K562 (cell line): Measurements from ENCODE around the gene INO80E. TPM values are rescaled to one million over a fixed set of nuclear protein-coding genes. Genes with fewer than 3 reads are reported as not detected.

Experiments
- BMI1 ChIP-seq: fragments of 150-350 bp; IDR thresholded peaks from 2 replicates; pipeline ENCODE4 v1.6.1; 2014; ENCODE audit warnings: low read length
- CBFA2T2 ChIP-seq: fragments of 450-650 bp; conservative IDR thresholded peaks from 2 replicates; pipeline ENCODE4 v1.6.1; 2017; ENCODE audit warnings: mild to moderate bottlenecking
- CREM ChIP-seq: IDR thresholded peaks from 2 replicates; pipeline ENCODE4 v1.6.1; 2014; ENCODE audit warnings: antibody characterized with exemption, low read depth
- HNRNPL ChIP-seq: fragments of 200-400 bp; formaldehyde crosslinking; IDR thresholded peaks from 2 replicates; pipeline ENCODE4 v1.6.1; 2017; ENCODE audit warnings: low read depth, mild to moderate bottlenecking, low read length
- L3MBTL2 ChIP-seq: fragments of 450-650 bp; IDR thresholded peaks from 2 replicates; pipeline ENCODE4 v1.6.1; 2016; ENCODE audit warnings: mild to moderate bottlenecking, moderate library complexity
- POLR3A ChIP-seq: IDR thresholded peaks from 2 replicates; pipeline ENCODE4 v1.6.1; 2011; ENCODE audit warnings: borderline replicate concordance, mild to moderate bottlenecking, moderate library complexity; ENCODE audit not compliant: insufficient read length, insufficient read depth; ENCODE audit errors: extremely low read depth
- SAFB2 ChIP-seq: fragments of 200-400 bp; formaldehyde crosslinking; IDR thresholded peaks from 2 replicates; pipeline ENCODE4 v1.6.1; 2018; ENCODE audit warnings: borderline replicate concordance, low read length, low read depth, moderate library complexity; ENCODE audit not compliant: severe bottlenecking
- SMC3 ChIP-seq: conservative IDR thresholded peaks from 2 replicates; pipeline ENCODE4 v1.6.1; 2011; ENCODE audit warnings: low read depth, low read length, improper control_type of control experiment; ENCODE audit not compliant: insufficient read depth
- TCFL5 ChIP-seq: fragments of 250-450 bp; sonication (Bioruptor Pico); conservative IDR thresholded peaks from 2 replicates; pipeline ENCODE4 v1.6.1; 2021; ENCODE audit warnings: mild to moderate bottlenecking, moderate library complexity, matching md5 sums
- TEAD2 ChIP-seq: fragments of 450-650 bp; IDR thresholded peaks from 2 replicates; pipeline ENCODE4 v1.6.1; 2016; ENCODE audit warnings: missing genetic modification characterization, control low read depth, missing compliant biosample characterization
- ZBTB1 ChIP-seq: sonication (generic); formaldehyde crosslinking; IDR thresholded peaks from 2 replicates; pipeline ENCODE4 v1.8.1; 2023; ENCODE audit warnings: missing genetic modification reagents, low read depth, mild to moderate bottlenecking, borderline replicate concordance
- ZNF3 ChIP-seq: fragments of 250-450 bp; sonication (Bioruptor Pico); IDR thresholded peaks from 2 replicates; pipeline ENCODE4 v1.5.0; 2021; ENCODE audit warnings: mild to moderate bottlenecking, moderate library complexity
- polyA plus RNA-seq, 8 experiments: library from polyadenylated mRNA; depleted of rRNA in 4 of 8; stranded (reverse) in 5 of 8; unstranded in 3 of 8; fragments of >200 nt; fragmentation: Nextera tagmentation in 2 of 8; fragmentation: Illumina TruSeq in 1 of 8; extraction: Ambion mirVana in 2 of 8; extraction: Trizol in 1 of 8; gene quantifications; 2 replicates each; pipeline versions ENCODE4 v1.2.1 to v1.2.3, GENCODE V29; 2011 to 2014; ENCODE audit warnings: inconsistent platforms in 1 of 8, missing spikeins in 1 of 8
- total RNA-seq, 7 experiments: library from RNA; depleted of rRNA in 6 of 7; stranded (reverse); fragments of >200 nt in 6 of 7; fragmentation: Illumina TruSeq in 2 of 7; extraction: Trizol in 2 of 7; gene quantifications; 2 replicates each; pipeline versions ENCODE4 v1.2.1 to v1.2.3, GENCODE V29; 2011 to 2021; ENCODE audit warnings: low replicate concordance in 1 of 7
- TF ChIP-seq, protein P1 (sequence below): IDR thresholded peaks from 2 replicates; pipeline ENCODE4 v1.6.1; 2012; ENCODE audit warnings: low read depth, low read length, improper control_type of control experiment, borderline replicate concordance
- TF ChIP-seq, protein P2 (sequence below): fragments of 450-650 bp; IDR thresholded peaks from 2 replicates; pipeline ENCODE4 v1.6.1; 2017; ENCODE audit warnings: antibody characterized with exemption, mild to moderate bottlenecking
- TF ChIP-seq, protein P3 (sequence below): fragments of 450-650 bp; IDR thresholded peaks from 2 replicates; pipeline ENCODE4 v1.6.1; 2016; ENCODE audit warnings: borderline replicate concordance
- TF ChIP-seq, protein P4 (sequence below): fragments of 250-450 bp; sonication (Bioruptor Pico); IDR thresholded peaks from 2 replicates; pipeline ENCODE4 v1.9.0; 2021; ENCODE audit warnings: mild to moderate bottlenecking, inconsistent platforms

Gene INO80E
- total and polyA plus RNA-seq, 9 of the 15 experiments (the other 6 are each of a cell fraction or from before 2014, with no cell fraction given), result 0.31 to 102 (median 49.3) TPM

GRCh38 chr16:29973384-29974246 lies 22.4 kb upstream of the INO80E start, which contains the start of gene TAOK2 (continued):
- TF ChIP-seq HNRNPL, result no peak
- no peak for TF ChIP-seq SMC3
- TF ChIP-seq TEAD2 (tag), result no peak
- TF ChIP-seq, protein P1, sequence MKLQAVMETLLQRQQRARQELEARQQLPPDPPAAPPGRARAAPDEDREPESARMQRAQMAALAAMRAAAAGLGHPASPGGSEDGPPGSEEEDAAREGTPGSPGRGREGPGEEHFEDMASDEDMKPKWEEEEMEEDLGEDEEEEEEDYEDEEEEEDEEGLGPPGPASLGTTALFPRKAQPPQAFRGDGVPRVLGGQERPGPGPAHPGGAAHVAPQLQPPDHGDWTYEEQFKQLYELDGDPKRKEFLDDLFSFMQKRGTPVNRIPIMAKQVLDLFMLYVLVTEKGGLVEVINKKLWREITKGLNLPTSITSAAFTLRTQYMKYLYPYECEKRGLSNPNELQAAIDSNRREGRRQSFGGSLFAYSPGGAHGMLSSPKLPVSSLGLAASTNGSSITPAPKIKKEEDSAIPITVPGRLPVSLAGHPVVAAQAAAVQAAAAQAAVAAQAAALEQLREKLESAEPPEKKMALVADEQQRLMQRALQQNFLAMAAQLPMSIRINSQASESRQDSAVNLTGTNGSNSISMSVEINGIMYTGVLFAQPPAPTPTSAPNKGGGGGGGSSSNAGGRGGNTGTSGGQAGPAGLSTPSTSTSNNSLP, result no peak
- TF ChIP-seq CBFA2T2, result no peak
- no peak for TF ChIP-seq TCFL5 (CRISPR knock-in tag)
- TF ChIP-seq, protein P2, sequence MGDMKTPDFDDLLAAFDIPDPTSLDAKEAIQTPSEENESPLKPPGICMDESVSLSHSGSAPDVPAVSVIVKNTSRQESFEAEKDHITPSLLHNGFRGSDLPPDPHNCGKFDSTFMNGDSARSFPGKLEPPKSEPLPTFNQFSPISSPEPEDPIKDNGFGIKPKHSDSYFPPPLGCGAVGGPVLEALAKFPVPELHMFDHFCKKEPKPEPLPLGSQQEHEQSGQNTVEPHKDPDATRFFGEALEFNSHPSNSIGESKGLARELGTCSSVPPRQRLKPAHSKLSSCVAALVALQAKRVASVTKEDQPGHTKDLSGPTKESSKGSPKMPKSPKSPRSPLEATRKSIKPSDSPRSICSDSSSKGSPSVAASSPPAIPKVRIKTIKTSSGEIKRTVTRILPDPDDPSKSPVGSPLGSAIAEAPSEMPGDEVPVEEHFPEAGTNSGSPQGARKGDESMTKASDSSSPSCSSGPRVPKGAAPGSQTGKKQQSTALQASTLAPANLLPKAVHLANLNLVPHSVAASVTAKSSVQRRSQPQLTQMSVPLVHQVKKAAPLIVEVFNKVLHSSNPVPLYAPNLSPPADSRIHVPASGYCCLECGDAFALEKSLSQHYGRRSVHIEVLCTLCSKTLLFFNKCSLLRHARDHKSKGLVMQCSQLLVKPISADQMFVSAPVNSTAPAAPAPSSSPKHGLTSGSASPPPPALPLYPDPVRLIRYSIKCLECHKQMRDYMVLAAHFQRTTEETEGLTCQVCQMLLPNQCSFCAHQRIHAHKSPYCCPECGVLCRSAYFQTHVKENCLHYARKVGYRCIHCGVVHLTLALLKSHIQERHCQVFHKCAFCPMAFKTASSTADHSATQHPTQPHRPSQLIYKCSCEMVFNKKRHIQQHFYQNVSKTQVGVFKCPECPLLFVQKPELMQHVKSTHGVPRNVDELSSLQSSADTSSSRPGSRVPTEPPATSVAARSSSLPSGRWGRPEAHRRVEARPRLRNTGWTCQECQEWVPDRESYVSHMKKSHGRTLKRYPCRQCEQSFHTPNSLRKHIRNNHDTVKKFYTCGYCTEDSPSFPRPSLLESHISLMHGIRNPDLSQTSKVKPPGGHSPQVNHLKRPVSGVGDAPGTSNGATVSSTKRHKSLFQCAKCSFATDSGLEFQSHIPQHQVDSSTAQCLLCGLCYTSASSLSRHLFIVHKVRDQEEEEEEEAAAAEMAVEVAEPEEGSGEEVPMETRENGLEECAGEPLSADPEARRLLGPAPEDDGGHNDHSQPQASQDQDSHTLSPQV, result peak; percentile 96
- TF ChIP-seq SAFB2, result no peak
- no peak for TF ChIP-seq POLR3A
- TF ChIP-seq, protein P3, sequence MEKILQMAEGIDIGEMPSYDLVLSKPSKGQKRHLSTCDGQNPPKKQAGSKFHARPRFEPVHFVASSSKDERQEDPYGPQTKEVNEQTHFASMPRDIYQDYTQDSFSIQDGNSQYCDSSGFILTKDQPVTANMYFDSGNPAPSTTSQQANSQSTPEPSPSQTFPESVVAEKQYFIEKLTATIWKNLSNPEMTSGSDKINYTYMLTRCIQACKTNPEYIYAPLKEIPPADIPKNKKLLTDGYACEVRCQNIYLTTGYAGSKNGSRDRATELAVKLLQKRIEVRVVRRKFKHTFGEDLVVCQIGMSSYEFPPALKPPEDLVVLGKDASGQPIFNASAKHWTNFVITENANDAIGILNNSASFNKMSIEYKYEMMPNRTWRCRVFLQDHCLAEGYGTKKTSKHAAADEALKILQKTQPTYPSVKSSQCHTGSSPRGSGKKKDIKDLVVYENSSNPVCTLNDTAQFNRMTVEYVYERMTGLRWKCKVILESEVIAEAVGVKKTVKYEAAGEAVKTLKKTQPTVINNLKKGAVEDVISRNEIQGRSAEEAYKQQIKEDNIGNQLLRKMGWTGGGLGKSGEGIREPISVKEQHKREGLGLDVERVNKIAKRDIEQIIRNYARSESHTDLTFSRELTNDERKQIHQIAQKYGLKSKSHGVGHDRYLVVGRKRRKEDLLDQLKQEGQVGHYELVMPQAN, result peak; percentile 68; the same call in 1 of the 2 replicates
- peak; percentile 100 for TF ChIP-seq L3MBTL2
- TF ChIP-seq, protein P4, sequence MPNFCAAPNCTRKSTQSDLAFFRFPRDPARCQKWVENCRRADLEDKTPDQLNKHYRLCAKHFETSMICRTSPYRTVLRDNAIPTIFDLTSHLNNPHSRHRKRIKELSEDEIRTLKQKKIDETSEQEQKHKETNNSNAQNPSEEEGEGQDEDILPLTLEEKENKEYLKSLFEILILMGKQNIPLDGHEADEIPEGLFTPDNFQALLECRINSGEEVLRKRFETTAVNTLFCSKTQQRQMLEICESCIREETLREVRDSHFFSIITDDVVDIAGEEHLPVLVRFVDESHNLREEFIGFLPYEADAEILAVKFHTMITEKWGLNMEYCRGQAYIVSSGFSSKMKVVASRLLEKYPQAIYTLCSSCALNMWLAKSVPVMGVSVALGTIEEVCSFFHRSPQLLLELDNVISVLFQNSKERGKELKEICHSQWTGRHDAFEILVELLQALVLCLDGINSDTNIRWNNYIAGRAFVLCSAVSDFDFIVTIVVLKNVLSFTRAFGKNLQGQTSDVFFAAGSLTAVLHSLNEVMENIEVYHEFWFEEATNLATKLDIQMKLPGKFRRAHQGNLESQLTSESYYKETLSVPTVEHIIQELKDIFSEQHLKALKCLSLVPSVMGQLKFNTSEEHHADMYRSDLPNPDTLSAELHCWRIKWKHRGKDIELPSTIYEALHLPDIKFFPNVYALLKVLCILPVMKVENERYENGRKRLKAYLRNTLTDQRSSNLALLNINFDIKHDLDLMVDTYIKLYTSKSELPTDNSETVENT (CRISPR knock-in tag), result peak; percentile 62; the same call in 1 of the 2 replicates
- TF ChIP-seq ZNF3, result no peak
- TF ChIP-seq ZBTB1 (CRISPR knock-in tag), result no peak
- peak; percentile 48 for TF ChIP-seq CREM
- TF ChIP-seq BMI1, result peak; percentile 58; the same call in 1 of the 2 replicates
